ENCODE measurements around the gene URM1. TPM values are rescaled to one million over a fixed set of nuclear protein-coding genes. Genes with fewer than 3 reads are reported as not detected.
A peak's percentile ranks its signal among the peaks of the same experiment; 100 is the strongest.

Gene URM1
- polyA plus RNA-seq, 2 of the 4 experiments (the other 2 are of a cell fraction): 43.6 to 50.6 TPM

DNA sequence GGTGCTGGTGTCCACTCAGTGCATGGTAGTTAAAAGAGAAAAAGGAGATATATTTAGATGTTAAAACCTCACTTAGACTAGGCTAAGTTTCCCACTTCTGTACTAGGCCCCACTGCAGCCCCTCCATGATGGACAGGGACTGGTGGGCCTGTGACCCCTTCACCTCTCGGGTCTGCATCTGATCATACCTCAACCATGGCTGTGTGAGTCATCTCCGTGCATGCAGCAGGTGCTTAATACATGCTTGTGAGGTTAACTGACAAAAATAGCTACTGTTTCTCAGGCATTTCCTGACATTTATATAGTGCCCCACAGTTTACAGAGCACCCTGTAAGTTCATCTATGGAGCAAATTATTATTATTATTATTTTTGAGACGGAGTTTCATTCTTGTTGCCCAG is 8.4 kb upstream of the URM1 start:
- no peak overlapping the region for H3K4me3 ChIP-seq
- ChIA-PET POLR2A (interaction anchor here (1.0 to 2.9 kb wide), 6 partner anchors 8 to 273 kb away, joined by 4 to 34 read pairs (median 7); partner anchors contain the start of genes CERCAM, GOLGA2, SWI5 and URM1), CTCF (interaction anchor here (0.5 to 15.6 kb wide), 54 partner anchors 9 to 652 kb away, joined by 3 to 182 read pairs (median 5); partner anchors contain the start of genes CERCAM, GOLGA2, ODF2 and SWI5)
- TF ChIP-seq MYC (IDR thresholded peaks at IDR 0.05; ENCODE audit: borderline replicate concordance, low read length): no peak
- TF ChIP-seq ZC3H11A (IDR thresholded peaks at IDR 0.05): no peak
- no peak for TF ChIP-seq FOXS1 (CRISPR knock-in tag; IDR thresholded peaks at IDR 0.05)
- no peak for TF ChIP-seq KDM1A (IDR thresholded peaks at IDR 0.05; ENCODE audit: low read depth)
- TF ChIP-seq HOXB5 (CRISPR knock-in tag; IDR thresholded peaks at IDR 0.05): no peak
- no peak for TF ChIP-seq RNF2 (IDR thresholded peaks at IDR 0.05; ENCODE audit: borderline replicate concordance, low read depth)
- no peak for TF ChIP-seq HOXB13 (CRISPR knock-in tag; IDR thresholded peaks at IDR 0.05; ENCODE audit: low read depth)
- no peak for TF ChIP-seq BHLHE40 (IDR thresholded peaks at IDR 0.05; ENCODE audit: low read depth, low read length)
- H3K4me2 ChIP-seq: peak overlapping the region; percentile 61; the same call in 2 of the 3 replicates
- no peaks in the 10 kb centered on the region for H3K9me3 ChIP-seq
- no peak for DNase-seq (ENCODE audit: low read depth in 1 of 2, low spot score in 1 of 2)
- ATAC-seq: no peak
- FAIRE-seq: no peak
- peak overlapping the region in 1 of 2 experiments; percentile 90; a peak in 4 of 6 replicates for H3K27ac ChIP-seq
- WGBS (ENCODE audit: missing lambda C conversion rate): 74% methylated on average over 3 of the region's 3 CpGs
- peaks cover 13% of the 10 kb centered on the region for H3K4me1 ChIP-seq

- FAIRE-seq (no peak), ATAC-seq (no peak), DNase-seq (ENCODE audit: low read depth in 1 of 2, low spot score in 1 of 2) (no peak)
- peaks cover 18% of the 10 kb centered on the region for H3K4me1 ChIP-seq
- H3K4me2 ChIP-seq: no peak overlapping the region
- H3K9me3 ChIP-seq: no peaks in the 10 kb centered on the region
- H3K4me3 ChIP-seq: no peak overlapping the region
- no peak overlapping the region for H3K27ac ChIP-seq
- TF ChIP-seq USF2 (IDR thresholded peaks at IDR 0.05) (no peak), NFE2L2 (conservative IDR thresholded peaks at IDR 0.05; ENCODE audit: low read length) (no peak), RARB (CRISPR knock-in tag; IDR thresholded peaks at IDR 0.05) (no peak), FOSL2 (IDR thresholded peaks at IDR 0.05) (no peak), FOSL2 (CRISPR knock-in tag; IDR thresholded peaks at IDR 0.05) (no peak), CBX8 (IDR thresholded peaks at IDR 0.05) (no peak), NPAS2 (CRISPR knock-in tag; IDR thresholded peaks at IDR 0.05; ENCODE audit: borderline replicate concordance) (no peak), HOXB13 (CRISPR knock-in tag; IDR thresholded peaks at IDR 0.05; ENCODE audit: low read depth) (no peak)
- CTCF ChIA-PET: interaction anchor here (1.1 to 15.6 kb wide), 6 partner anchors 15 to 270 kb away, joined by 3 to 182 read pairs (median 5); partner anchors contain the start of gene CERCAM
- 55% methylated on average over 4 of the region's 4 CpGs for WGBS (ENCODE audit: missing lambda C conversion rate)
- POLR2A ChIA-PET: no interaction called here
Observed at GRCh38 chr9:128365525-128365924, 5.6 kb upstream of the URM1 start.

GRCh38 chr9:128369024-128369706 is 2.0 kb upstream of the URM1 start:
- no peak overlapping the region for H3K4me2 ChIP-seq
- no peaks in the 10 kb centered on the region for H3K9me3 ChIP-seq
- ChIA-PET CTCF (interaction anchor here (0.9 to 15.6 kb wide), 5 partner anchors 12 to 71 kb away, joined by 3 to 182 read pairs (median 14); no protein-coding TSS in a partner anchor), POLR2A (no interaction called here)
- WGBS (ENCODE audit: missing lambda C conversion rate): 95% methylated on average over 9 of the region's 9 CpGs
- no peak for DNase-seq (ENCODE audit: low read depth in 1 of 2, low spot score in 1 of 2)
- ATAC-seq: no peak
- no peak overlapping the region for H3K4me3 ChIP-seq
- no peak overlapping the region for H3K27ac ChIP-seq
- peaks cover 19% of the 10 kb centered on the region; the same call in 2 of the 3 replicates for H3K4me1 ChIP-seq
- TF ChIP-seq ZFP36 (IDR thresholded peaks at IDR 0.05; ENCODE audit: borderline replicate concordance, partially characterized antibody) (no peak), HOXB5 (CRISPR knock-in tag; IDR thresholded peaks at IDR 0.05) (no peak), RARB (CRISPR knock-in tag; IDR thresholded peaks at IDR 0.05) (no peak), CEBPB (IDR thresholded peaks at IDR 0.05) (no peak), GATA3 (IDR thresholded peaks at IDR 0.05; ENCODE audit: borderline replicate concordance) (no peak), ZSCAN20 (CRISPR knock-in tag; IDR thresholded peaks at IDR 0.05) (no peak), ESRRA (IDR thresholded peaks at IDR 0.05; ENCODE audit: borderline replicate concordance, low read length) (no peak), USF2 (IDR thresholded peaks at IDR 0.05) (no peak), PHF8 (IDR thresholded peaks at IDR 0.05; ENCODE audit: borderline replicate concordance, low read depth) (no peak), NFE2L2 (conservative IDR thresholded peaks at IDR 0.05; ENCODE audit: low read length) (no peak), BHLHE40 (IDR thresholded peaks at IDR 0.05; ENCODE audit: low read depth, low read length) (no peak), MAX (IDR thresholded peaks at IDR 0.05) (no peak), ELK1 (IDR thresholded peaks at IDR 0.05; ENCODE audit: low read depth, low read length) (no peak), EP300 (IDR thresholded peaks at IDR 0.05) (no peak)
- TF ChIP-seq, protein P1, sequence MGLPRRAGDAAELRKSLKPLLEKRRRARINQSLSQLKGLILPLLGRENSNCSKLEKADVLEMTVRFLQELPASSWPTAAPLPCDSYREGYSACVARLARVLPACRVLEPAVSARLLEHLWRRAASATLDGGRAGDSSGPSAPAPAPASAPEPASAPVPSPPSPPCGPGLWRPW (IDR thresholded peaks at IDR 0.05): no peak
- TF ChIP-seq, protein P2, sequence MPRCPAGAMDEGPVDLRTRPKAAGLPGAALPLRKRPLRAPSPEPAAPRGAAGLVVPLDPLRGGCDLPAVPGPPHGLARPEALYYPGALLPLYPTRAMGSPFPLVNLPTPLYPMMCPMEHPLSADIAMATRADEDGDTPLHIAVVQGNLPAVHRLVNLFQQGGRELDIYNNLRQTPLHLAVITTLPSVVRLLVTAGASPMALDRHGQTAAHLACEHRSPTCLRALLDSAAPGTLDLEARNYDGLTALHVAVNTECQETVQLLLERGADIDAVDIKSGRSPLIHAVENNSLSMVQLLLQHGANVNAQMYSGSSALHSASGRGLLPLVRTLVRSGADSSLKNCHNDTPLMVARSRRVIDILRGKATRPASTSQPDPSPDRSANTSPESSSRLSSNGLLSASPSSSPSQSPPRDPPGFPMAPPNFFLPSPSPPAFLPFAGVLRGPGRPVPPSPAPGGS (IDR thresholded peaks at IDR 0.05): no peak
- TF ChIP-seq, protein P3, sequence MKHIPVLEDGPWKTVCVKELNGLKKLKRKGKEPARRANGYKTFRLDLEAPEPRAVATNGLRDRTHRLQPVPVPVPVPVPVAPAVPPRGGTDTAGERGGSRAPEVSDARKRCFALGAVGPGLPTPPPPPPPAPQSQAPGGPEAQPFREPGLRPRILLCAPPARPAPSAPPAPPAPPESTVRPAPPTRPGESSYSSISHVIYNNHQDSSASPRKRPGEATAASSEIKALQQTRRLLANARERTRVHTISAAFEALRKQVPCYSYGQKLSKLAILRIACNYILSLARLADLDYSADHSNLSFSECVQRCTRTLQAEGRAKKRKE (CRISPR knock-in tag; IDR thresholded peaks at IDR 0.05; ENCODE audit: low read depth): no peak
- no peak for FAIRE-seq

Data from A549 (cell line).